HG03378 (cell line): Measurements from ENCODE around the gene P2RY8.

Experiments
- ATAC-seq: cut with Tn5 transposase; IDR thresholded peaks from one replicate; pipeline ENCODE4 v1.9.1; 2021; ENCODE audit warnings: mild to moderate bottlenecking, moderate library complexity; ENCODE audit not compliant: unreplicated experiment

Gene P2RY8

GRCh38 chrX:1421433-1422134, 115.4 kb downstream of the P2RY8 start:
- ATAC-seq, result no peak

GRCh38 chrX:1420371-1420770, 116.6 kb downstream of the P2RY8 start:
- no peak for ATAC-seq

DNA sequence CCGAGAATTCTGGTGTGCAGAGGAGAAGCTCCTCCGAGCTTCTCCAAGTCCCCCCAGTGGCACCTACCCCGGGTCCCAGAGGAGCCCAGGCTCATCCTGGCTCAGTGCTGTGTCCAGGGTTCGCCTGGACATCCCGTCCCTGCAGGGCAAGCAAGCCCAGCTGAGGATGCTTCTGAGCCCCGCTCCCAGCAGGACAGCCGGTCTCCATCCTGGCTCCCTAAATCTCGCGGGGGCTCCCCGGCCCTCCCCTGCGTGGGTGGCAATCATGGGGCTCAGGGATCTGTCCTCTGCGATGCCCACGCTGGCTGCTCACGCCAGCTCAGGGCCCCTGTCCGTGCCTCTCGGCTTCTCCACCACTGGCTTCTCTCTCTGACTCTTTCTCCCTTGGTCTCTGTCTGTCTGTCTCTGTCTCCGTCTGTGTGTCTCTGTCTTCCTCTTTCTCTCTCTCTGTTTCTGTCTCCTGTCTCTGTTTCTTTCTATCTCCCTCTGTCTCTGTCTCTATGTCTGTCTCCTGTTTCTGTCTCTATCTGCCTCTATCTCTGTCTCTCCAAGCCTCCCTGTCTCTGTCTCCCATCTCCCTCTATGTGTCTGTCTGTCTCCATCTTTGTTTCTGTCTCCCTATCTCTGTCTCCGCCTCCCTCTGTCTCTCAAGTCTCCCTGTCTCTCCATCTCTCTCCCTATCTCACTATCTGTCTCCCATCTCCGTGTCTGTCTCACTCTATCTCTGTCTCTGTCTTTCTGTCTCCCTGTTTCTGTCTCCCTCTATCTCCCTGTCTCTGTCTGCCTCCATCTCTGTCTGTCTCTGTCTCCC, 117.2 kb downstream of the P2RY8 start:
- ATAC-seq, result no peak

GRCh38 chrX:1418901-1419544, 118.0 kb downstream of the P2RY8 start:
- no peak for ATAC-seq

GRCh38 chrX:1417921-1418771, 118.8 kb downstream of the P2RY8 start:
- no peak for ATAC-seq

- ATAC-seq, result no peak
Observed at GRCh38 chrX:1416965-1417760, 119.8 kb downstream of the P2RY8 start.

- ATAC-seq, result no peak
Observed at GRCh38 chrX:1416327-1416784, 120.6 kb downstream of the P2RY8 start.
